ENCODE measurements around the gene BAIAP2.

BAIAP2 gene

GRCh38 chr17:81061027-81061735 lies 26.2 kb downstream of the BAIAP2 start:
- H3K27me3 ChIP-seq (ENCODE audit: control insufficient read depth in 1 of 2, insufficient read depth in 2 of 2, low read length in 2 of 2), result no peaks in the 10 kb centered on the region
- no peak overlapping the region for H3K27ac ChIP-seq (ENCODE audit: low read depth, low read length)
- H3K36me3 ChIP-seq (ENCODE audit: insufficient read depth, low read length), result no peaks in the 10 kb centered on the region
- no peak overlapping the region for H3K9ac ChIP-seq (ENCODE audit: low read length)
- H3K9me3 ChIP-seq (ENCODE audit: low read length), result no peaks in the 10 kb centered on the region
- no peak overlapping the region for H3K4me3 ChIP-seq (ENCODE audit: low read depth in 1 of 2, low read length in 2 of 2)
- peaks cover 28% of the 10 kb centered on the region for H3K4me1 ChIP-seq (ENCODE audit: insufficient read depth, low read length)

- Histone ChIP-seq H3K27me3 (ENCODE audit: control insufficient read depth in 1 of 2, insufficient read depth in 2 of 2, low read length in 2 of 2) (no peaks in the 10 kb centered on the region), H3K9ac (ENCODE audit: low read length) (no peak overlapping the region), H3K27ac (ENCODE audit: low read depth, low read length) (no peak overlapping the region), H3K9me3 (ENCODE audit: low read length) (no peaks in the 10 kb centered on the region), H3K4me3 (ENCODE audit: low read depth in 1 of 2, low read length in 2 of 2) (no peak overlapping the region), H3K4me1 (ENCODE audit: insufficient read depth, low read length) (peaks cover 23% of the 10 kb centered on the region), H3K36me3 (ENCODE audit: insufficient read depth, low read length) (no peaks in the 10 kb centered on the region)
These were observed 27.2 kb downstream of the BAIAP2 start for GRCh38 chr17:81062014-81062780.

GRCh38 chr17:81063106-81064093 lies 28.4 kb downstream of the BAIAP2 start:
- no peak overlapping the region for H3K4me3 ChIP-seq (ENCODE audit: low read depth in 1 of 2, low read length in 2 of 2)
- H3K4me1 ChIP-seq (ENCODE audit: insufficient read depth, low read length), result peaks cover 17% of the 10 kb centered on the region
- H3K36me3 ChIP-seq (ENCODE audit: insufficient read depth, low read length), result no peaks in the 10 kb centered on the region
- H3K9ac ChIP-seq (ENCODE audit: low read length), result no peak overlapping the region
- H3K27me3 ChIP-seq (ENCODE audit: control insufficient read depth in 1 of 2, insufficient read depth in 2 of 2, low read length in 2 of 2), result no peaks in the 10 kb centered on the region
- H3K9me3 ChIP-seq (ENCODE audit: low read length), result no peaks in the 10 kb centered on the region
- no peak overlapping the region for H3K27ac ChIP-seq (ENCODE audit: low read depth, low read length)

DNA sequence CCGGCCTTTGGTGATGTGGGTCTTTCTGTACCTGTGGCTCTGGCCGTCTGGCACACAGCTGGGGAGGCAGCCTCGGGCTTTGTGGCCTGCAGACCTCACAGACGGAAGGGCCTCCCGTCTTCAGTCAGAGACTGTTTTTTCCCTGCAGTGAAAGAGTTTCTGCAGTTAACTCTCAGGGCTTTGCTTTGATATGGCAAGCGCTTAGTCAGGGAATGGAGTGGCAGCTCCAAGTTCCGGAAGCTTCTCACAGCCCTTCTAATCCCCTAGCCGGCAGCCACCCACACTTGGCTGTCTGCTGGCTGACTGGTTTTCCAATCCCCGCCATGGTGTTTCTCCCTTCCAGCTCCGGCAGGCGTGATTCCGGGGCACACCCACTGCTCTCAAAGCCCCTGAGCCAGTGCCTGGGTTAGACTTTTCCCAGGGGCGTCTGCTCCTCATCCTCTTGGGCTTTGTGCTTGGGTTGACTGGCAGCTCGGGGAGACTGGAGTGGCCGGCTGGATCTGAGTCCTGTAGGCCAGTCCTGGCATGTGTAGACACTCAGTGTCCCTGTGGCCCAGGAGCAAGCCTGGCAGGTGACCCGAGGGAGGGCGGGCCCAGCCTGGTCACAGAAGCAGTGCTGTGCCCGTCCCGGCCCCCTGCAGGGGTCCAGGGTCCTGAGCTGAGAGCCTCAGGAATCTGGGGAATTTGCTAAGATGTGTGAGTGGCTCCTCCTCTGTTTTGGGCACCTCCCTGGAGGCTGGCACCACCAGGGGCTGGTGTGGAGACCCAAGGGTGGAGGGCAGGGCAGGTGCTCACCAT lies 29.9 kb downstream of the BAIAP2 start:
- H3K4me3 ChIP-seq (ENCODE audit: low read depth in 1 of 2, low read length in 2 of 2), result no peak overlapping the region
- no peaks in the 10 kb centered on the region for H3K9me3 ChIP-seq (ENCODE audit: low read length)
- peaks cover 17% of the 10 kb centered on the region for H3K4me1 ChIP-seq (ENCODE audit: insufficient read depth, low read length)
- no peaks in the 10 kb centered on the region for H3K27me3 ChIP-seq (ENCODE audit: control insufficient read depth in 1 of 2, insufficient read depth in 2 of 2, low read length in 2 of 2)
- H3K27ac ChIP-seq (ENCODE audit: low read depth, low read length), result no peak overlapping the region
- H3K9ac ChIP-seq (ENCODE audit: low read length), result no peak overlapping the region
- H3K36me3 ChIP-seq (ENCODE audit: insufficient read depth, low read length), result no peaks in the 10 kb centered on the region

DNA sequence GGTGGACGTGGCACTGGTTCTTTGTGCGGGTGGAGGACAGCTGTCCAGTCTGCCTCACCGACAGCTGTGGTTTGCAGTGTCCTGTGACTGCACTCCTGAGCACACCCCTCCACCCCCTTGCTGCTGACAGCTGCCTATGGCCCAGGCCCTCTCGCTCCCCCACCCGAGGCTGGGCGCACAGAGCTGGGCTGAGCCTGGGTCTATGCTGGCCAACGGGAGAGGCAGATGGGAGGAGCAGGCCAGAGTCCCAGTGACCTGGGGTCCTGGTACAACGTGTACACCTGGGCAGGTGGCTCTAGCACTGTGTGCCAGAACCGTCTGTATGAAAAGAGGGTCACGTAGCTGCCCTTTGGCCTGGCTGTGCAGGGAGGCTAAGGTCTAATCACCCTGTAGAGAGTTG lies 30.5 kb downstream of the BAIAP2 start:
- Histone ChIP-seq H3K27ac (ENCODE audit: low read depth, low read length) (no peak overlapping the region), H3K4me3 (ENCODE audit: low read depth in 1 of 2, low read length in 2 of 2) (no peak overlapping the region)

DNA sequence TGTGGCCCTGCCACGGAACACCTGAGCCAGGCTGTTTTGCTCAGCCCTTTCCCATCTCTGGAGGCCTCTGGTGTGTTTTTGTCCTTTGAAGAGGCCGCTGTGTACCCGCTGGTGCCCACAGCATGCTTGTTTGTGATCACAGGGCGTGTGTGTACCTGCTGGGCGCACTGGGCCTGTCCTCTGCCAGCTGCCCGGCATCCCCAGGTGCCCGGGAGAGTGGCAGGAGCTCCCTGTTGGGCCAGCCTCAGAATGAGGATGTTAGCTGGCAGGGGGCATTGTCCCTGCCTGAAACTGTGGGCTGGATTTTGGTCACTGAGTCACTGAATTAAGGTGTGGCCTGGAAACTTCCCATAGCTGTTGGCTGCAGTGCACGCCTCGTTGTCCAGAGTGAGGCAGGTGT lies 31.1 kb downstream of the BAIAP2 start:
- H3K27ac ChIP-seq (ENCODE audit: low read depth, low read length), result no peak overlapping the region
- no peaks in the 10 kb centered on the region for H3K27me3 ChIP-seq (ENCODE audit: control insufficient read depth in 1 of 2, insufficient read depth in 2 of 2, low read length in 2 of 2)
- no peaks in the 10 kb centered on the region for H3K9me3 ChIP-seq (ENCODE audit: low read length)
- no peak overlapping the region for H3K9ac ChIP-seq (ENCODE audit: low read length)
- no peak overlapping the region for H3K4me3 ChIP-seq (ENCODE audit: low read depth in 1 of 2, low read length in 2 of 2)
- H3K4me1 ChIP-seq (ENCODE audit: insufficient read depth, low read length), result peaks cover 17% of the 10 kb centered on the region
- H3K36me3 ChIP-seq (ENCODE audit: insufficient read depth, low read length), result no peaks in the 10 kb centered on the region

More for the DNA sequence above, 30.5 kb downstream of the BAIAP2 start:
- Histone ChIP-seq H3K27me3 (ENCODE audit: control insufficient read depth in 1 of 2, insufficient read depth in 2 of 2, low read length in 2 of 2) (no peaks in the 10 kb centered on the region), H3K36me3 (ENCODE audit: insufficient read depth, low read length) (no peaks in the 10 kb centered on the region), H3K4me1 (ENCODE audit: insufficient read depth, low read length) (peaks cover 17% of the 10 kb centered on the region), H3K9ac (ENCODE audit: low read length) (no peak overlapping the region), H3K9me3 (ENCODE audit: low read length) (no peaks in the 10 kb centered on the region)

DNA sequence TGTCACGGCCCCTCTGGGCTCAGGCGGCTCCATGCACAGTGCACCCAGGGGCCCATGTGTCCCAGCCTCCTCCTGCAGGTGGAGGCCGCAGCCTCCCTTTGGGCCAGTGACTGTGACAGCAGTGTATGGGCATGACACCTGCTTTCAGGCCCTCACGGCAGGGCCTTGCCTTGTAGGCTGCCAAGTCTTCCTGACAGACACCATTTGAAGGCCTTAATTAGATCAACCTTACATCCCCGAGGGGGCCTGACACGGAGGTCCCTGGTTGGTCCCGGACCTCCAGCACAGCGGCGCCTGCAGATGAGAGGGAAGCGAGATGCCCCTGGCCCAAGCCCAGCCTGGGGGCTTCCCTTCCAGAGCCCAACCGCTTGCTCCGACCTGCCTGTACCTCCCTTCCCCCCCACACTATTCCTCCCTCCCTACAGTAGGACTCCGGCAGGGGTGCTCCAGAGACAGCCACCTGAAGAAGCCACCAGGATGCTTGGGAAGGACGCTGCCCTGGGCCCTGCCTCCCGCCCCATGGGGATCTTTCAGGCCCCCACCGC lies 31.9 kb downstream of the BAIAP2 start:
- Histone ChIP-seq H3K9ac (ENCODE audit: low read length) (no peak overlapping the region), H3K27me3 (ENCODE audit: control insufficient read depth in 1 of 2, insufficient read depth in 2 of 2, low read length in 2 of 2) (no peaks in the 10 kb centered on the region), H3K4me1 (ENCODE audit: insufficient read depth, low read length) (peaks cover 17% of the 10 kb centered on the region), H3K27ac (ENCODE audit: low read depth, low read length) (no peak overlapping the region), H3K36me3 (ENCODE audit: insufficient read depth, low read length) (no peaks in the 10 kb centered on the region), H3K9me3 (ENCODE audit: low read length) (no peaks in the 10 kb centered on the region), H3K4me3 (ENCODE audit: low read depth in 1 of 2, low read length in 2 of 2) (no peak overlapping the region)

GRCh38 chr17:81067391-81067811 lies 32.5 kb downstream of the BAIAP2 start:
- Histone ChIP-seq H3K36me3 (ENCODE audit: insufficient read depth, low read length) (no peaks in the 10 kb centered on the region), H3K4me3 (ENCODE audit: low read depth in 1 of 2, low read length in 2 of 2) (no peak overlapping the region), H3K4me1 (ENCODE audit: insufficient read depth, low read length) (peaks cover 17% of the 10 kb centered on the region), H3K27ac (ENCODE audit: low read depth, low read length) (no peak overlapping the region), H3K27me3 (ENCODE audit: control insufficient read depth in 1 of 2, insufficient read depth in 2 of 2, low read length in 2 of 2) (no peaks in the 10 kb centered on the region), H3K9ac (ENCODE audit: low read length) (no peak overlapping the region), H3K9me3 (ENCODE audit: low read length) (no peaks in the 10 kb centered on the region)

- no peaks in the 10 kb centered on the region for H3K9me3 ChIP-seq (ENCODE audit: low read length)
- H3K4me1 ChIP-seq (ENCODE audit: insufficient read depth, low read length), result peaks cover 14% of the 10 kb centered on the region
- no peak overlapping the region for H3K9ac ChIP-seq (ENCODE audit: low read length)
- H3K36me3 ChIP-seq (ENCODE audit: insufficient read depth, low read length), result no peaks in the 10 kb centered on the region
- H3K27me3 ChIP-seq (ENCODE audit: control insufficient read depth in 1 of 2, insufficient read depth in 2 of 2, low read length in 2 of 2), result no peaks in the 10 kb centered on the region
- no peak overlapping the region for H3K27ac ChIP-seq (ENCODE audit: low read depth, low read length)
- no peak overlapping the region for H3K4me3 ChIP-seq (ENCODE audit: low read depth in 1 of 2, low read length in 2 of 2)
These were observed 33.6 kb downstream of the BAIAP2 start for GRCh38 chr17:81068411-81069134.

- no peak overlapping the region for H3K9ac ChIP-seq (ENCODE audit: low read length)
- no peak overlapping the region for H3K27ac ChIP-seq (ENCODE audit: low read depth, low read length)
- H3K4me1 ChIP-seq (ENCODE audit: insufficient read depth, low read length), result peaks cover 7% of the 10 kb centered on the region
- no peak overlapping the region for H3K4me3 ChIP-seq (ENCODE audit: low read depth in 1 of 2, low read length in 2 of 2)
- H3K27me3 ChIP-seq (ENCODE audit: control insufficient read depth in 1 of 2, insufficient read depth in 2 of 2, low read length in 2 of 2), result no peaks in the 10 kb centered on the region
- H3K9me3 ChIP-seq (ENCODE audit: low read length), result no peaks in the 10 kb centered on the region
- no peaks in the 10 kb centered on the region for H3K36me3 ChIP-seq (ENCODE audit: insufficient read depth, low read length)
These were observed 34.2 kb downstream of the BAIAP2 start for GRCh38 chr17:81069135-81069645.
